Osteoblast (primary cell): ENCODE measurements around the gene NDE1. TPM values are rescaled to one million over a fixed set of nuclear protein-coding genes. Genes with fewer than 3 reads are reported as not detected.

Experiments
- DNase-seq: peaks from one replicate; pipeline ENCODE4 v3.0.0; 2011; ENCODE audit warnings: low spot score, mixed read lengths; ENCODE audit not compliant: insufficient read length; ENCODE audit errors: missing footprints
- H2AFZ ChIP-seq: 2 replicates; pipeline ENCODE4 v1.6.0; 2011; ENCODE audit warnings: mild to moderate bottlenecking, low read length
- H3K27ac ChIP-seq: 2 replicates; pipeline ENCODE4 v1.5.1; 2011; ENCODE audit warnings: mild to moderate bottlenecking, low read depth, low read length, moderate library complexity
- H3K27me3 ChIP-seq: 2 replicates; pipeline ENCODE4 v1.6.0; 2012; ENCODE audit warnings: mild to moderate bottlenecking, control low read depth, inconsistent platforms, low read length, moderate library complexity; ENCODE audit not compliant: insufficient read depth
- H3K36me3 ChIP-seq: 2 replicates; pipeline ENCODE4 v1.5.1; 2011; ENCODE audit warnings: mild to moderate bottlenecking, low read length, control low read depth, moderate library complexity; ENCODE audit not compliant: insufficient read depth
- H3K4me1 ChIP-seq: 2 replicates; pipeline ENCODE4 v1.5.1; 2011; ENCODE audit warnings: mild to moderate bottlenecking, low read length, control low read depth, moderate library complexity; ENCODE audit not compliant: insufficient read depth
- H3K4me2 ChIP-seq: 2 replicates; pipeline ENCODE4 v1.6.0; 2011; ENCODE audit warnings: mild to moderate bottlenecking, low read length; ENCODE audit not compliant: insufficient read depth
- H3K4me3 ChIP-seq: fragments of 200-600 bp; sonication (generic); 3 replicates; pipeline ENCODE4 v1.5.1; 2012; ENCODE audit warnings: mild to moderate bottlenecking, low read length, inconsistent platforms; ENCODE audit not compliant: insufficient read depth
- H3K79me2 ChIP-seq: 2 replicates; pipeline ENCODE4 v1.6.0; 2012; ENCODE audit warnings: mild to moderate bottlenecking, low read length, control low read depth, inconsistent platforms; ENCODE audit not compliant: insufficient read depth
- H3K9me3 ChIP-seq: 2 replicates; pipeline ENCODE4 v1.5.1; 2011; ENCODE audit warnings: low read depth, low read length, control low read depth
- H4K20me1 ChIP-seq: 2 replicates; pipeline ENCODE4 v1.6.0; 2012; ENCODE audit warnings: mild to moderate bottlenecking, low read length, control low read depth; ENCODE audit not compliant: insufficient read depth
- CTCF ChIP-seq: IDR thresholded peaks from 2 replicates; pipeline ENCODE4 v1.5.1; 2011; ENCODE audit warnings: mild to moderate bottlenecking, low read depth, low read length, moderate library complexity; ENCODE audit errors: extremely low read depth
- total RNA-seq: library from RNA; depleted of rRNA; stranded (reverse); fragments of >200 nt; gene quantifications from 2 replicates; pipeline ENCODE4 v1.2.3, GENCODE V29; 2012

The NDE1 gene
- 28.3 and 31.5 TPM in 2 replicates for total RNA-seq

- peaks cover 52% of the 10 kb centered on the region for H3K79me2 ChIP-seq
- H3K4me1 ChIP-seq = peaks cover 23% of the 10 kb centered on the region
- peaks cover 6% of the 10 kb centered on the region for H3K36me3 ChIP-seq
- H3K27me3 ChIP-seq = no peaks in the 10 kb centered on the region
- DNase-seq = peak; percentile 99
- peak within 1 kb of the TSS; percentile 95 for H3K4me3 ChIP-seq
- peak within 1 kb of the TSS; percentile 89 for H3K27ac ChIP-seq
- H2AFZ ChIP-seq = peak within 1 kb of the TSS; percentile 93
- peaks cover 22% of the 10 kb centered on the region for H4K20me1 ChIP-seq
- no peak for TF ChIP-seq CTCF
- H3K9me3 ChIP-seq = no peaks in the 10 kb centered on the region
- peak within 1 kb of the TSS; percentile 99 for H3K4me2 ChIP-seq
Observed at GRCh38 chr16:15650019-15650697, at the start of gene NDE1. Gene NDE1, plus strand, starts transcription at chr16:15650245. Its CDS starts 14,534 bp downstream, at chr16:15664779.

- no peak for DNase-seq
- Histone ChIP-seq H2AFZ (no peak overlapping the region), H3K4me2 (no peak overlapping the region), H4K20me1 (peaks cover 7% of the 10 kb centered on the region), H3K9me3 (no peaks in the 10 kb centered on the region), H3K4me1 (peaks cover 23% of the 10 kb centered on the region), H3K27ac (no peak overlapping the region), H3K36me3 (peaks cover 63% of the 10 kb centered on the region), H3K79me2 (no peaks in the 10 kb centered on the region), H3K27me3 (no peaks in the 10 kb centered on the region), H3K4me3 (no peak overlapping the region)
- no peak for TF ChIP-seq CTCF
Observed at GRCh38 chr16:15601212-15601879, 48.7 kb upstream of the NDE1 start.

GRCh38 chr16:15602285-15603044 lies 47.6 kb upstream of the NDE1 start:
- H3K4me1 ChIP-seq = peaks cover 21% of the 10 kb centered on the region
- H3K36me3 ChIP-seq = peaks cover 57% of the 10 kb centered on the region
- H3K4me2 ChIP-seq = no peak overlapping the region
- H3K27me3 ChIP-seq = no peaks in the 10 kb centered on the region
- H4K20me1 ChIP-seq = peaks cover 9% of the 10 kb centered on the region
- H2AFZ ChIP-seq = no peak overlapping the region
- TF ChIP-seq CTCF = no peak
- no peak overlapping the region for H3K27ac ChIP-seq
- no peak for DNase-seq
- H3K9me3 ChIP-seq = no peaks in the 10 kb centered on the region
- H3K79me2 ChIP-seq = no peaks in the 10 kb centered on the region
- no peak overlapping the region for H3K4me3 ChIP-seq
